Breast epithelium (tissue), 4 donors: ENCODE measurements around the gene CDK4. TPM values are rescaled to one million over a fixed set of nuclear protein-coding genes. Genes with fewer than 3 reads are reported as not detected.

ENCODE experiments used
- DNase-seq, 2 donors: peaks; one replicate each; pipeline ENCODE4 v3.0.0-alpha.2; 2019; ENCODE audit warnings: low spot score in 2 of 2
- H3K27ac ChIP-seq, 2 donors: fragments of 200-600 bp; sonication (generic) in 1 of 2; one replicate each; pipeline ENCODE4 v1.5.1; 2016 to 2019; ENCODE audit warnings: mild to moderate bottlenecking in 1 of 2
- H3K27me3 ChIP-seq, 2 donors: fragments of 200-600 bp; sonication (generic) in 1 of 2; one replicate each; pipeline versions ENCODE4 v1.5.1 to v1.6.0; 2017 to 2019; ENCODE audit warnings: control low read depth in 1 of 2, mild to moderate bottlenecking in 1 of 2
- H3K36me3 ChIP-seq: fragments of 200-600 bp; one replicate; pipeline ENCODE4 v1.5.1; 2019
- H3K4me1 ChIP-seq, 2 donors: fragments of 200-600 bp; sonication (generic); one replicate each; pipeline ENCODE4 v1.5.1; 2016 to 2019; ENCODE audit warnings: control low read depth in 1 of 2
- H3K4me3 ChIP-seq, 3 donors: fragments of 200-600 bp; sonication (generic); 1 replicate in 2 of 3; 2 replicates in 1 of 3; pipeline ENCODE4 v1.5.1; 2016 to 2019; ENCODE audit warnings: mild to moderate bottlenecking in 3 of 3, moderate library complexity in 2 of 3
- H3K9me3 ChIP-seq, 2 donors: fragments of 200-600 bp; sonication (generic) in 1 of 2; one replicate each; pipeline ENCODE4 v1.5.1; 2016 to 2019; ENCODE audit warnings: control low read depth in 1 of 2
- POLR2A ChIP-seq: fragments of 450-650 bp; IDR thresholded peaks from one replicate; pipeline ENCODE4 v1.6.1; 2016; ENCODE audit warnings: antibody characterized with exemption, mild to moderate bottlenecking, moderate library complexity
- POLR2AphosphoS5 ChIP-seq, 3 donors: sonication (generic); formaldehyde crosslinking; IDR thresholded peaks; one replicate each; pipeline ENCODE4 v1.6.1; 2017; ENCODE audit warnings: antibody characterized with exemption in 3 of 3
- intact Hi-C: fragments of 100-400 bp; cut with DNase I; formaldehyde crosslinking; loops from one replicate; pipeline ENCODE4 v1.15.1; 2023; ENCODE audit warnings: low total_unique reads
- total RNA-seq, 3 donors: library from RNA; depleted of rRNA; stranded (reverse); fragments of >200 nt; gene quantifications; one replicate each; pipeline ENCODE4 v1.1.0, GENCODE V29; 2016
- TF ChIP-seq, protein P1 (sequence below), 3 donors: fragments of 450-650 bp; IDR thresholded peaks; one replicate each; pipeline ENCODE4 v1.5.1; 2016 to 2017; ENCODE audit warnings: antibody characterized with exemption in 3 of 3, mild to moderate bottlenecking in 3 of 3, moderate library complexity in 3 of 3

The CDK4 gene
- total RNA-seq, 3 donors from 2014 or later: 105 to 136 (median 109) TPM

DNA sequence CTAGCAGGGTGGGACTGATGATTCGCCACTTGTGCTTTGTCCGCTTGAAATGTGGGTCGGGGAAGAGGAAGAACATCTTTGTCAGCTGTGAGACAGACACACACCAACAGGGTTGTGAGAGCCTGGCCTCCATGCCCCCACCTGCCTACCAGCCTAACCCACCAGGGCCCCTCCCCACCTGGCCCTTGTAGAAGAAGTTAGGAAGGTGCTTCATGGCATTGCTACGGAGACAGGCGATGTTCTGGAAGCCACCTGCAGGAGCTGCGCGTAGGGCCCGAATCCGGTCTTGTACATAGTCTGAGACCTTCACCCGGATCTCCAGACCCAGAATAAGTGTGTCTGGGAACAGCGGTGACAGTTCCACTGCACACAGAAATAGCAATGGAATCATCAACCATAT is 17.5 kb upstream of the CDK4 start:
- no peaks in the 10 kb centered on the region for H3K9me3 ChIP-seq
- peaks cover 0 to 15% of the 10 kb centered on the region in 2 donors for H3K27me3 ChIP-seq
- TF ChIP-seq POLR2AphosphoS5 (IDR thresholded peaks at IDR 0.05) (no peak), POLR2A (no peak)
- TF ChIP-seq, protein P1, sequence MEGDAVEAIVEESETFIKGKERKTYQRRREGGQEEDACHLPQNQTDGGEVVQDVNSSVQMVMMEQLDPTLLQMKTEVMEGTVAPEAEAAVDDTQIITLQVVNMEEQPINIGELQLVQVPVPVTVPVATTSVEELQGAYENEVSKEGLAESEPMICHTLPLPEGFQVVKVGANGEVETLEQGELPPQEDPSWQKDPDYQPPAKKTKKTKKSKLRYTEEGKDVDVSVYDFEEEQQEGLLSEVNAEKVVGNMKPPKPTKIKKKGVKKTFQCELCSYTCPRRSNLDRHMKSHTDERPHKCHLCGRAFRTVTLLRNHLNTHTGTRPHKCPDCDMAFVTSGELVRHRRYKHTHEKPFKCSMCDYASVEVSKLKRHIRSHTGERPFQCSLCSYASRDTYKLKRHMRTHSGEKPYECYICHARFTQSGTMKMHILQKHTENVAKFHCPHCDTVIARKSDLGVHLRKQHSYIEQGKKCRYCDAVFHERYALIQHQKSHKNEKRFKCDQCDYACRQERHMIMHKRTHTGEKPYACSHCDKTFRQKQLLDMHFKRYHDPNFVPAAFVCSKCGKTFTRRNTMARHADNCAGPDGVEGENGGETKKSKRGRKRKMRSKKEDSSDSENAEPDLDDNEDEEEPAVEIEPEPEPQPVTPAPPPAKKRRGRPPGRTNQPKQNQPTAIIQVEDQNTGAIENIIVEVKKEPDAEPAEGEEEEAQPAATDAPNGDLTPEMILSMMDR (IDR thresholded peaks at IDR 0.05): no peak
- no peaks in the 10 kb centered on the region for H3K36me3 ChIP-seq
- no peak for DNase-seq
- H3K4me3 ChIP-seq: no peak overlapping the region
- H3K27ac ChIP-seq: no peak overlapping the region
- H3K4me1 ChIP-seq: peaks cover 4 to 8% of the 10 kb centered on the region in 2 donors
- intact Hi-C loops: no loop called here

DNA sequence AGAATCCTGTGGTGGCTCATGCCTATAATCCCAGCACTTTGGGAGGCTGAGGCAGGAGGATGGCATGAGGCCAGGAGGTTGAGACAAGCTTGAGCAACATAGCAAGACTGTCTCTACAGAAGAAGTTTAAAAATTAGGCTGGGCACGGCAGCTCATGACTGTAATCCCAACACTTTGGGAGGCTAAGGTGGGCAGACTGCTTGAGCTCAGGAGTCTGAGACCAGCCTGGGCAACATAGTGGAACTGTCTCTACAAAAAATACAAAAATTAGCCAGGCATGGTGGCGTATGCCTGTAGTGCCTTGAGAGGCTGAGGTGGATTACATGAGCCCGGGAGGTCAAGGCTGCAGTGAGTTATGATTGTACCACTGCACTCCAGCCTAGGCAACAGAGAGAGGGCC is 15.8 kb upstream of the CDK4 start:
- Histone ChIP-seq H3K9me3 (no peaks in the 10 kb centered on the region), H3K4me1 (peaks cover 4 to 8% of the 10 kb centered on the region in 2 donors), H3K4me3 (no peak overlapping the region), H3K36me3 (no peaks in the 10 kb centered on the region), H3K27me3 (peaks cover 0 to 25% of the 10 kb centered on the region in 2 donors), H3K27ac (no peak overlapping the region)
- intact Hi-C loops: no loop called here
- no peak for TF ChIP-seq POLR2AphosphoS5 (IDR thresholded peaks at IDR 0.05)
- TF ChIP-seq POLR2A: no peak
- TF ChIP-seq, protein P1 (IDR thresholded peaks at IDR 0.05): no peak
- DNase-seq: no peak

DNA sequence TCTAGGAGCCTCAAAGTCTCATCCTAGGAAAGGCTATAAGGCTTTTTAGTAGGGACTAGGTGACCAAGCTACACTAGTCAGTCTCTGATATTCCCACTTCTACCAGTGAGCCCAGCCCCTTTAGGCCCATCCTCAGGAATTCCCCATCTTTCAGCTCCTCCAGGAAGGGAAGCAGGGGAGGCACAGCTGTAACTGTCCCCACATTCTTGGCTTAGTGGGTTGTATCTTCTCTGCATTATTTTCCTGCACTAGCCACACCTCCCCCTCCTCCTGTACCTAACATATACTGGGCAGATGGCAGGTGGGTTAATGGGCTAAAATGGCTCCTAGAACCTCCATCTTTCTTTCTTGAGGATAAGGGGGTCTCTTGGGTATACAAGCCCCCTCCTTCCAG is 15.2 kb upstream of the CDK4 start:
- H3K4me1 ChIP-seq: peaks cover 4 to 8% of the 10 kb centered on the region in 2 donors
- no peak overlapping the region for H3K27ac ChIP-seq
- no peaks in the 10 kb centered on the region for H3K9me3 ChIP-seq
- no peaks in the 10 kb centered on the region for H3K36me3 ChIP-seq
- intact Hi-C loops: no loop called here
- TF ChIP-seq POLR2AphosphoS5 (IDR thresholded peaks at IDR 0.05): no peak
- H3K4me3 ChIP-seq: no peak overlapping the region
- H3K27me3 ChIP-seq: peaks cover 0 to 25% of the 10 kb centered on the region in 2 donors
- DNase-seq: no peak

DNA sequence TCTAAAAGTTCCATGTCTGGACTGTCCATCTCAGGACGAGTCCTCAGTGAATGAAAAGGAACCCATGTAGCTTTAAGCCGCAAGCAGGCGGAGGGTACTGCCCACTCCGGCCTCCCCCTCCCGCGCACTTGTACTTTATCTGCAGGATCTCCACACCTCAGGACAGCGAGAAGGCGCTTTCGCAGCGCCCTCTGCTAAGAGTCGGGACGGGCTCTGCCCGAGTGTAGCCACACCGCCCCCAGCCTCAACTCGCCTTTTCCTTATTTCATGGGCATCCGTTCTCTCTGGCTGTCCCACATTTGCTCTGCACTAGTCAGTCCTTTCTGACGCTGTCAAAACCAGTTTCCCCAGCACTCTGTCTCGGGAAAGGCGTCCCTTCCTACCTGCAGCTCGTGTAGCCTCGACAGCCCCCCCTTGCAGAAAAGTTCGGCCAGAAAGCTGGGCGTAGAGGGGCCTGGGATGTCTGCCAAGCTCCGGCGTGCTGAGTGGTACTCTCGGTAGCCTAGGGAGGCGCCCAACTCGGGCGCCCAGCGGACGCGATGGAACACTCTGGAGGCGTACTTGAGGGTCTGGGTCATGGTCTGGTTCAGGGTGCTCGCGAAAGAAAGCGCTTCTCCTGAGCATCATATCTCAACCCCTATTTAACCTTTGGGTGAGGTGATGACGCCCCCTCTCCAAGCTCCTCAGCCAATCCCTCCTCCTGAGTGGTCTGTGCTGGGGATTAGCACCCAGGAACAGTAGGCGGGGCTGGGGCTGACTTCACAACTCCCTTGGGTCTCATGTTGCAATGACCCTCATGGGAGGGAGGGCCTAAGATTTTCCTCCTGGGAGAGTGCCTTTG is 14.6 kb upstream of the CDK4 start, which contains the start of gene CYP27B1:
Gene CYP27B1 (minus strand): TSS at position 615 of the 841 bp plus-strand sequence. CDS start 37 bp downstream, at position 578.
- peaks cover 0 to 25% of the 10 kb centered on the region in 2 donors for H3K27me3 ChIP-seq

DNA sequence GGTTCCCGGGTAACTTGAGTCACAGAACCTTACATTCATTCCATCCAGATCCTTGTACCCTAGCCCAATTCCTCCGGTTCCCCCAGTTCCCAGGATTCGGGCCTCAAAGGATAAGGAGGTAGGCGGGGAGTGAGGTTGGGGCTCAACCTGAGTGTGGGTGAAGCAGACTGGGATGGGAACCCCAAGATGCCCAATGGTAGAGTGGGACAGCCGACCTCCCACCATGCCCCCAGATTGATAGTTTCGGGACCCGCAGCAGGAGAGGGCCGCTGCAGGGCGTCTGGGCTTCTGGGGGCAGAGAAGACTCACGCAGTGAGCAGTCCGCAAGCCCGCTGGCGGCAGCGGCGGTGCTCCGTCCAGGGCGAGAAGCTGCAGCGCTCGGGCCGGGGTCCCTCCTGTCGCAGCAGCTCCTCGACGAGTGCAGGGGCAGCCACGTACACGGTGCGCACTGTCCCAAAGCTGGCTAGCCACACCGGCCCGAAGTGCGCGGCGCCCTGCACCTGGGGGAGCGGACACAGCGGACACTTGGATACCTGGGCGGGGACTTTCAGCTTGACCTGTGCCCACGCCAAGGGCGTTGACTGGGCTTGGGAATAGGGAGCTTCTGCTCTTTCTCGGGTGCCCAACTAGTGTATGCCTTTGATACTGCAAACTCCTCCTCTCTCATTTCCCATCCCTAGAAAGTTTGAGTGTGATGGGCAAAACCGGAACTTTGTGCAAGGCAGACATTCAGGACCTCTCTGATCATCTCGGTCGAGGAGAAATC is 13.8 kb upstream of the CDK4 start:
- Histone ChIP-seq H3K4me1 (peaks cover 0 to 8% of the 10 kb centered on the region in 2 donors), H3K27me3 (peaks cover 0 to 25% of the 10 kb centered on the region in 2 donors), H3K27ac (no peak overlapping the region), H3K4me3 (peak overlapping the region in 2 of 3 donors; percentile 56 to 63), H3K9me3 (no peaks in the 10 kb centered on the region), H3K36me3 (no peaks in the 10 kb centered on the region)
- TF ChIP-seq POLR2A: no peak
- TF ChIP-seq, protein P1 (IDR thresholded peaks at IDR 0.05): no peak
- intact Hi-C loops: no loop called here
- no peak for DNase-seq

More for the DNA sequence above, 14.6 kb upstream of the CDK4 start, which contains the start of gene CYP27B1:
- Histone ChIP-seq H3K4me3 (peak within 1 kb of the TSS; percentile 7 to 63 (median 56)), H3K4me1 (peaks cover 4 to 8% of the 10 kb centered on the region in 2 donors), H3K27ac (no peak within 1 kb of the TSS), H3K9me3 (no peaks in the 10 kb centered on the region), H3K36me3 (no peaks in the 10 kb centered on the region)
- no peak for DNase-seq
- no peak for TF ChIP-seq POLR2A
- TF ChIP-seq, protein P1 (IDR thresholded peaks at IDR 0.05): no peak
- TF ChIP-seq POLR2AphosphoS5 (IDR thresholded peaks at IDR 0.05): no peak
- intact Hi-C loops: no loop called here
